ENCODE data around the gene KRTDAP. TPM values are rescaled to one million over a fixed set of nuclear protein-coding genes. Genes with fewer than 3 reads are reported as not detected.
"Not testable (repeated sequence)": the region's sequence is repeated elsewhere in the genome, so short reads cannot be mapped to it uniquely, and the experiment has no call there.

KRTDAP gene
- total RNA-seq, 2 donors from 2014 or later, result not detected

- H3K36me3 Mint-ChIP-seq, result no peaks in the 10 kb centered on the region
- no peaks in the 10 kb centered on the region for H3K9me3 Mint-ChIP-seq
- ATAC-seq, result no peak
- H3K27ac Mint-ChIP-seq, result no peak overlapping the region
- DNase-seq (ENCODE audit: low spot score in 2 of 2), result no peak
Observed at GRCh38 chr19:35498984-35499527, 8.8 kb upstream of the KRTDAP start.

- H3K36me3 Mint-ChIP-seq, result no peaks in the 10 kb centered on the region
- ATAC-seq (no peak), DNase-seq (ENCODE audit: low spot score in 2 of 2) (no peak)
- H3K27ac Mint-ChIP-seq, result peak overlapping the region in 1 of 2 donors; percentile 56
- no peaks in the 10 kb centered on the region for H3K9me3 Mint-ChIP-seq
Observed at GRCh38 chr19:35498220-35498619, 8.0 kb upstream of the KRTDAP start.

GRCh38 chr19:35497406-35497805 is 7.1 kb upstream of the KRTDAP start:
- DNase-seq (ENCODE audit: low spot score in 2 of 2), result no peak
- H3K27ac Mint-ChIP-seq, result no peak overlapping the region
- no peaks in the 10 kb centered on the region for H3K36me3 Mint-ChIP-seq
- no peaks in the 10 kb centered on the region for H3K9me3 Mint-ChIP-seq
- no peak for ATAC-seq

- ATAC-seq (peak; percentile 94 to 98), DNase-seq (ENCODE audit: low spot score in 2 of 2) (peak; percentile 75 to 78)
- no peak overlapping the region for H3K27ac Mint-ChIP-seq
Observed at GRCh38 chr19:35495107-35496064, 5.1 kb upstream of the KRTDAP start.

GRCh38 chr19:35493971-35494370 is 3.7 kb upstream of the KRTDAP start:
- H3K36me3 Mint-ChIP-seq, result no peaks in the 10 kb centered on the region
- DNase-seq (ENCODE audit: low spot score in 2 of 2) (no peak), ATAC-seq (no peak)
- H3K27ac Mint-ChIP-seq, result no peak overlapping the region
- no peaks in the 10 kb centered on the region for H3K9me3 Mint-ChIP-seq

More at GRCh38 chr19:35495107-35496064, 5.1 kb upstream of the KRTDAP start:
- Mint-ChIP-seq H3K36me3 (no peaks in the 10 kb centered on the region), H3K9me3 (no peaks in the 10 kb centered on the region)

GRCh38 chr19:35491836-35492360 is 1.6 kb upstream of the KRTDAP start:
- ATAC-seq (no peak), DNase-seq (ENCODE audit: low spot score in 2 of 2) (no peak)
- no peak overlapping the region for H3K27ac Mint-ChIP-seq
- H3K9me3 Mint-ChIP-seq, result no peaks in the 10 kb centered on the region
- no peaks in the 10 kb centered on the region for H3K36me3 Mint-ChIP-seq

GRCh38 chr19:35488677-35489076 is 1.6 kb downstream of the KRTDAP start:
- no peak for ATAC-seq
- no peaks in the 10 kb centered on the region for H3K9me3 Mint-ChIP-seq

GRCh38 chr19:35487656-35488182 is 2.5 kb downstream of the KRTDAP start:
- no peaks in the 10 kb centered on the region for H3K9me3 Mint-ChIP-seq
- ATAC-seq (no peak), DNase-seq (ENCODE audit: low spot score in 2 of 2) (no peak)

More at GRCh38 chr19:35488677-35489076, 1.6 kb downstream of the KRTDAP start:
- DNase-seq (ENCODE audit: low spot score in 2 of 2), result no peak
- H3K36me3 Mint-ChIP-seq, result no peaks in the 10 kb centered on the region
- no peak overlapping the region for H3K27ac Mint-ChIP-seq

GRCh38 chr19:35486268-35486708 is 4.0 kb downstream of the KRTDAP start:
- ATAC-seq (no peak), DNase-seq (ENCODE audit: low spot score in 2 of 2) (no peak)
- no peaks in the 10 kb centered on the region for H3K9me3 Mint-ChIP-seq
- no peak overlapping the region for H3K27ac Mint-ChIP-seq
- H3K36me3 Mint-ChIP-seq, result no peaks in the 10 kb centered on the region

More at GRCh38 chr19:35487656-35488182, 2.5 kb downstream of the KRTDAP start:
- Mint-ChIP-seq H3K36me3 (no peaks in the 10 kb centered on the region), H3K27ac (no peak overlapping the region)

GRCh38 chr19:35484252-35485036 is 5.8 kb downstream of the KRTDAP start:
- ATAC-seq (peak; percentile 14 to 61), DNase-seq (ENCODE audit: low spot score in 2 of 2) (no peak)
- H3K36me3 Mint-ChIP-seq, result no peaks in the 10 kb centered on the region
- H3K27ac Mint-ChIP-seq, result peak overlapping the region in 1 of 2 donors; percentile 11
- H3K9me3 Mint-ChIP-seq, result no peaks in the 10 kb centered on the region

- no peaks in the 10 kb centered on the region for H3K36me3 Mint-ChIP-seq
- H3K27ac Mint-ChIP-seq, result no peak overlapping the region
- DNase-seq (ENCODE audit: low spot score in 2 of 2), result no peak
- H3K9me3 Mint-ChIP-seq, result no peaks in the 10 kb centered on the region
- no peak for ATAC-seq
Observed at GRCh38 chr19:35483089-35483488, 7.2 kb downstream of the KRTDAP start.

GRCh38 chr19:35478794-35479677 is 11.2 kb downstream of the KRTDAP start:
- Mint-ChIP-seq H3K9me3 (no peaks in the 10 kb centered on the region), H3K27ac (no peak overlapping the region), H3K36me3 (no peaks in the 10 kb centered on the region)
- no peak for ATAC-seq
- DNase-seq (ENCODE audit: low spot score in 2 of 2), result no peak

GRCh38 chr19:35476149-35476548 is 14.1 kb downstream of the KRTDAP start:
- ATAC-seq (no peak), DNase-seq (ENCODE audit: low spot score in 2 of 2) (peak in 1 of 2 donors; percentile 38)
- no peak overlapping the region for H3K27ac Mint-ChIP-seq
- H3K36me3 Mint-ChIP-seq, result no peaks in the 10 kb centered on the region
- H3K9me3 Mint-ChIP-seq, result no peaks in the 10 kb centered on the region

- not testable (repeated sequence) for H3K9me3 Mint-ChIP-seq; H3K27ac Mint-ChIP-seq; ATAC-seq; H3K36me3 Mint-ChIP-seq; DNase-seq (ENCODE audit: low spot score in 2 of 2)
Observed at GRCh38 chr19:35474594-35474993, 15.7 kb downstream of the KRTDAP start.

- H3K36me3 Mint-ChIP-seq, result no peaks in the 10 kb centered on the region
- DNase-seq (ENCODE audit: low spot score in 2 of 2) (no peak), ATAC-seq (no peak)
Observed at GRCh38 chr19:35474104-35474503, 16.2 kb downstream of the KRTDAP start.

GRCh38 chr19:35471946-35472345 is 18.3 kb downstream of the KRTDAP start:
- no peak overlapping the region for H3K27ac Mint-ChIP-seq
- H3K9me3 Mint-ChIP-seq, result no peaks in the 10 kb centered on the region
- ATAC-seq (no peak), DNase-seq (ENCODE audit: low spot score in 2 of 2) (no peak)
- no peaks in the 10 kb centered on the region for H3K36me3 Mint-ChIP-seq

More at GRCh38 chr19:35474104-35474503, 16.2 kb downstream of the KRTDAP start:
- H3K9me3 Mint-ChIP-seq, result no peaks in the 10 kb centered on the region
- no peak overlapping the region for H3K27ac Mint-ChIP-seq
